GM19467 (cell line): ENCODE measurements around the gene HTR3C.

Source experiments
- ATAC-seq: cut with Tn5 transposase; IDR thresholded peaks from one replicate; pipeline ENCODE4 v1.9.1; 2021; ENCODE audit warnings: mild to moderate bottlenecking, moderate library complexity; ENCODE audit not compliant: unreplicated experiment

HTR3C gene

GRCh38 chr3:184082465-184082864 is 29.6 kb downstream of the HTR3C start:
- no peak for ATAC-seq

- no peak for ATAC-seq
These were observed 32.6 kb downstream of the HTR3C start for GRCh38 chr3:184085389-184085852.

- ATAC-seq: no peak
These were observed 39.4 kb downstream of the HTR3C start for GRCh38 chr3:184092199-184092598.

- no peak for ATAC-seq
These were observed 44.0 kb downstream of the HTR3C start, which contains the start of gene HTR3E for GRCh38 chr3:184096811-184097383. Gene HTR3E, plus strand, starts transcription at chr3:184097064. Its CDS starts 466 bp downstream, at chr3:184097530.

- no peak for ATAC-seq
These were observed 44.7 kb downstream of the HTR3C start for GRCh38 chr3:184097556-184097955.

- no peak for ATAC-seq
These were observed 47.2 kb downstream of the HTR3C start for GRCh38 chr3:184099806-184100686.
